Fibroblast of skin of back (primary cell): ENCODE results near the gene YTHDF2.

Experiments
- DNase-seq: peaks from one replicate; pipeline ENCODE4 v3.0.0-alpha.2; 2013

Gene YTHDF2

GRCh38 chr1:28803662-28804061 is 66.9 kb downstream of the YTHDF2 start:
- no peak for DNase-seq

- no peak for DNase-seq
Measured at GRCh38 chr1:28804071-28804470, 67.3 kb downstream of the YTHDF2 start.

GRCh38 chr1:28807046-28807445 is 70.3 kb downstream of the YTHDF2 start:
- DNase-seq = no peak

GRCh38 chr1:28807986-28808385 is 71.2 kb downstream of the YTHDF2 start:
- DNase-seq = no peak

GRCh38 chr1:28811369-28811765 is 74.6 kb downstream of the YTHDF2 start:
- no peak for DNase-seq

GRCh38 chr1:28811766-28812668 is 75.3 kb downstream of the YTHDF2 start, which contains the start of gene OPRD1:
TSS of gene OPRD1 (plus strand) at chr1:28812170. CDS start at chr1:28812384, 214 bp downstream.
- DNase-seq = peak; percentile 9

GRCh38 chr1:28812669-28813468 is 76.1 kb downstream of the YTHDF2 start:
- no peak for DNase-seq

GRCh38 chr1:28813931-28814465 is 77.3 kb downstream of the YTHDF2 start:
- no peak for DNase-seq

GRCh38 chr1:28815533-28816185 is 78.9 kb downstream of the YTHDF2 start:
- DNase-seq = no peak

GRCh38 chr1:28817133-28817532 is 80.4 kb downstream of the YTHDF2 start:
- DNase-seq = no peak

GRCh38 chr1:28819020-28819419 is 82.3 kb downstream of the YTHDF2 start:
- DNase-seq = no peak
